ENCODE results near the gene PPM1E. TPM values are rescaled to one million over a fixed set of nuclear protein-coding genes. Genes with fewer than 3 reads are reported as not detected.

PPM1E gene
- total and polyA plus RNA-seq, 2 of the 4 experiments (the other 2 are of a cell fraction) = under 0.01 to 0.05 TPM

GRCh38 chr17:58831780-58832179 is 76.1 kb downstream of the PPM1E start:
- Histone ChIP-seq H3K14ac (replicated peaks; ENCODE audit: low read depth, low read length) (no peak overlapping the region), H3K79me1 (ENCODE audit: low read depth in 1 of 2, low read length in 2 of 2) (no peaks in the 10 kb centered on the region), H3K18ac (ENCODE audit: low read depth, low read length) (no peak overlapping the region), H2BK120ac (ENCODE audit: low read depth, low read length) (no peak overlapping the region), H3K9me3 (ENCODE audit: control insufficient read depth, insufficient read depth, low read length) (no peaks in the 10 kb centered on the region), H3K36me3 (ENCODE audit: control insufficient read depth, insufficient read depth, low read length) (no peaks in the 10 kb centered on the region), H3K9me1 (ENCODE audit: insufficient read depth, low read length) (no peaks in the 10 kb centered on the region), H3K56ac (ENCODE audit: extremely low read depth, insufficient read depth, low read length) (no peak overlapping the region), H3K23ac (ENCODE audit: low read depth, low read length) (no peak overlapping the region), H3K4me3 (ENCODE audit: insufficient read depth, low read depth, low read length) (no peak overlapping the region), H2BK15ac (ENCODE audit: low read depth, low read length) (no peak overlapping the region), H3K4me2 (ENCODE audit: low read depth, low read length) (no peak overlapping the region), H2AK5ac (ENCODE audit: low read depth, low read length) (no peak overlapping the region), H4K8ac (ENCODE audit: low read depth in 2 of 2, low read length in 2 of 2) (no peak overlapping the region), H3K9ac (ENCODE audit: low read depth, low read length) (no peak overlapping the region), H2BK20ac (ENCODE audit: low read depth, low read length) (no peak overlapping the region), H2AFZ (replicated peaks; ENCODE audit: low read length, poor library complexity) (no peak overlapping the region), H3K4ac (ENCODE audit: low read depth, low read length) (no peak overlapping the region), H2BK5ac (ENCODE audit: low read depth, low read length, poor library complexity, severe bottlenecking) (no peak overlapping the region), H3K27me3 (ENCODE audit: control insufficient read depth, insufficient read depth, low read length) (no peaks in the 10 kb centered on the region), H2AK9ac (replicated peaks; ENCODE audit: low read depth, low read length, poor library complexity) (no peak overlapping the region), H3K4me1 (ENCODE audit: control insufficient read depth, insufficient read depth, low read length) (no peaks in the 10 kb centered on the region), H4K5ac (ENCODE audit: low read depth, low read length) (no peak overlapping the region), H4K91ac (ENCODE audit: insufficient read depth, low read depth, low read length) (no peak overlapping the region), H3K27ac (ENCODE audit: insufficient read depth, low read length) (no peak overlapping the region), H4K20me1 (ENCODE audit: insufficient read depth, low read length) (no peaks in the 10 kb centered on the region)
- in situ Hi-C loops (cut with MboI; ENCODE audit: low sequenced_read_pairs) = no loop called here
- no peak for TF ChIP-seq POLR2A (IDR thresholded peaks at IDR 0.05; ENCODE audit: low read depth, low read length)
- no peak for TF ChIP-seq MAFK (IDR thresholded peaks at IDR 0.05; ENCODE audit: low read depth, low read length)
- TF ChIP-seq ELK1 (IDR thresholded peaks at IDR 0.05; ENCODE audit: borderline replicate concordance, low read depth, low read length) = no peak
- ChIA-PET POLR2A (ENCODE audit: unreplicated experiment) (no interaction called here), CTCF (no interaction called here)
- intact Hi-C loops (cut with micrococcal nuclease) = no loop called here
- no TSS peak for BruUV-seq (replicated peaks)
- no CpG with 5 or more reads among the region's 1 CpG for WGBS, 2 experiments (ENCODE audit: extremely low coverage in 2 of 2, insufficient read length in 1 of 2)
- dilution Hi-C loops (cut with HindIII; ENCODE audit: low sequenced_read_pairs, unreplicated experiment) = no loop called here
- ATAC-seq (ENCODE audit: low read depth) (no peak), DNase-seq (no peak)

All from IMR-90 (cell line).